ENCODE data around the gene MAD1L1.
A peak's percentile ranks its signal among the peaks of the same experiment; 100 is the strongest.
"Not testable (repeated sequence)": the region's sequence is repeated elsewhere in the genome, so short reads cannot be mapped to it uniquely, and the experiment has no call there.

Gene MAD1L1

GRCh38 chr7:1931951-1932270 is 300.8 kb downstream of the MAD1L1 start:
- DNase-seq = no peak

- DNase-seq = no peak
Observed at GRCh38 chr7:1931256-1931950, 301.3 kb downstream of the MAD1L1 start.

DNA sequence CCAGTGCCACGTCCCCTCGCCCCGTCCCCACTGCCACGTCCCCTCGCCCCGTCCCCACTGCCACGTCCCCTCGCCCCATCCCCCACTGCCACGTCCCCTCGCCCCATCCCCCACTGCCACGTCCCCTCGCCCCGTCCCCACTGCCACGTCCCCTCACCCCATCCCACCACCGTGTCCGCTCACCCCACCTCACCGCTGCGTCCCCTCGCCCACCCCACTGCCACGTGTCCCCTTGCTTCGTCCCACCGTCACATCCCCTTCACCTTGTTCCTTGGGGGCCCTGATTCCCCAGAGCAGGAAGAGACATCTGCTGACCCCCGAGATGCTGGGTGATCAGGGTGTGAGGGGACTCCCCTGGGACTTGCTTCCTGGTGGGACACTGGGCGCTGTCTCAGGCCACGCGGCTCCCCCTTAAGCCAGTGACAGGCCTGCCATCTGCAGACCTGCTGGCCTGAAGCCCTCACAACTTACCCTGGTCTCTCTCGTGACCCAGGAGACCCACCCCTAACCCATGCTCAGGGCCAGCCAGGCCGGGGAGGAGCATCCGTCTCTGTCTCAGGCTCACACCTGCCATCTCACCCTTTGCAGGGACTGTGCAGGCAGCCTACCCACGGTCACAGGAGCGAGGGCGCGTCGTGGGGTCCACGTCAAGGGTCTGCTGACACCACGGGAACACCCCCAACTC is 302.2 kb downstream of the MAD1L1 start:
- no peak for DNase-seq

GRCh38 chr7:1929349-1929925 is 303.3 kb downstream of the MAD1L1 start:
- not testable (repeated sequence) for DNase-seq

GRCh38 chr7:1928645-1929348 is 303.9 kb downstream of the MAD1L1 start:
- no peak for DNase-seq

DNA sequence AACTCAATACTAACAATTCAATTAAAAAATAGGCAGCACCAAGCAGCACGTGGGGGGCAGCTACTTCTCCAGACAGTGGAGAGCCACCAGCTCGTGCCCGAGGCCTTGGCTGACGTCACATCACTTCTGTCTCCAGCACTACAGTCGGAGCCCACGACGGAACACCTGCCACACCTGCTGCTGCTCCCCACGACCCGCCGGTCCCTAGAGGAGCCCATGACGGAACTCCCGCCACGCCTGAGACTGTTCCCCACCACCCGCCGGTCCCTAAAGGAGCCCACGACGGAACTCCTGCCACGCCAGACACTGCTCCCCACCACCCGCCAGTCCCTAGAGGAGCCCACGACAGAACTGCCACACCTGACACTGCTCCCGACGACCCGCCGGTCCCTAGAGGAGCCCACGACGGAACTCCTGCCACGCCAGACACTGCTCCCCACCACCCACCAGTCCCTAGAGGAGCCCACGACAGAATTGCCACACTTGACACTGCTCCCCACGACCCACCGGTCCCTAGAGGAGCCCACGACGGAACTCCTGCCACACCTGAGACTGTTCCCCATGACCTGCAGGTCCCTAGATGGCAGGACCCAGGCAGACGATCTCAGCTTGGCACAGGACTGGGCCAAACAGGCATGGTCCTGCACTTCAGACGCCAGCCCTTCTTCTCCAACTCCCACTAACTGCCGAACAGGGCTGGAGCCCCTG is 304.7 kb downstream of the MAD1L1 start:
- no peak for DNase-seq

GRCh38 chr7:1926908-1927306 is 305.8 kb downstream of the MAD1L1 start:
- DNase-seq = no peak

GRCh38 chr7:1925973-1926907 is 306.5 kb downstream of the MAD1L1 start:
- no peak for DNase-seq

- DNase-seq = no peak
Observed at GRCh38 chr7:1925349-1925748, 307.4 kb downstream of the MAD1L1 start.

GRCh38 chr7:1924258-1924817 is 308.4 kb downstream of the MAD1L1 start:
- no peak for DNase-seq

GRCh38 chr7:1923409-1924257 is 309.1 kb downstream of the MAD1L1 start:
- DNase-seq = no peak

DNA sequence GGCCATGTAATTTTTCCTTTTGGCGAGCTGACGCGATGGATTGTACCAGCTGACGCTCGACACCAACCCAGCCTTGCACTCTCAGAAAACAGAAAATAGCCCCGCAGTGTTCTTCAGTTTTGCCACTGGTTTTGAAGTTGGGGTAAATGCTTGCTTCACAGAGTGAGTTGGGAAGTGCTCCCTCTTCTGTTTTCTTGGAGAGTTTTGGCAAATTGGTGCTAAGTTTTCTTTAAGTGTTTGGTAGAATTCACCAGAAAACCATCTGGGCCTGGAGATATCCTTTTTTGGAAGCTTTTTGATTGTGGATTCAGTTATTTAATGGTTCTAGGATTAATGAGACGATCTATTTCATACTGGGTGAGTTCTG is 309.9 kb downstream of the MAD1L1 start:
- no peak for DNase-seq

DNA sequence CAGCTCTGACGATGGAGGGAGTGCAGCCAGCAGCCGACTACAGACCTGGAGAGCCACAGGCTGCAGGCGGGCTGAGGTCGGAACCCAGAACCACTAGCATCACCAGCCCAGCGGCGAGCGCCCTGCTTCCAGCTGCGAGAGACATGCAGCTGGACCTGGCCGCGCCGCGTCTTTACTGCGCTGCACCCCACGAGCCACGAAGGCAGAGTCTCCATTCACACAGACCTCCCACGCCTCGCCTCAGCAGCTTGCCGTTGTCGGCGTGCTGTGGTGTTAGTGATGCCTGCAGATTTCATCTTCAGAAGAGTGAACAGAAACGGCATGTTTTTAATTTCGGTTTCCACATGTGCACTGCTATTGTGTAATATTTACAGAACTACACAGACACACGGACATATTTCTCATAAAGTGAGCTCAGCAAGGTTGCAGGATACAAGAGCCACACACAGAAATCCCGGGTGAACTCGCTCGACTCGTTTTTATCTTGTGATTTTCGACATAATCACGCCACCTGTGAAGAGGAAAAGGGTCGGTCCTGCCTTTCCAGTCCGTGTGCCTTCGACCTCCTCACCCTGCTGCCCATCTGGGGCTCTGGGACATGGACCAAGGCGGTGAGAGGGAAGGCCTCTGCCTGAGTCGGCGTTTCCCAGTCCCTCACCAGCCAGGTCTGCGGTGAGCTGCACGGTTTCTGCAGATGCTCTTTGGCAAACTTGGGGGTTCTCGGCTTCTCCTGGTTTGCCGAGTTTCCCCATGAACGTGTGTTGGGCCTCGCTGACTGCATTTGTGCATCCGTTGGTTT is 310.5 kb downstream of the MAD1L1 start:
- DNase-seq = peak; percentile 48

GRCh38 chr7:1920881-1921280 is 311.9 kb downstream of the MAD1L1 start:
- no peak for DNase-seq

- DNase-seq = peak; percentile 41
Observed at GRCh38 chr7:1920266-1920681, 312.5 kb downstream of the MAD1L1 start.

GRCh38 chr7:1919539-1920265 is 313.0 kb downstream of the MAD1L1 start:
- no peak for DNase-seq

GRCh38 chr7:1918881-1919525 is 313.7 kb downstream of the MAD1L1 start:
- no peak for DNase-seq

DNA sequence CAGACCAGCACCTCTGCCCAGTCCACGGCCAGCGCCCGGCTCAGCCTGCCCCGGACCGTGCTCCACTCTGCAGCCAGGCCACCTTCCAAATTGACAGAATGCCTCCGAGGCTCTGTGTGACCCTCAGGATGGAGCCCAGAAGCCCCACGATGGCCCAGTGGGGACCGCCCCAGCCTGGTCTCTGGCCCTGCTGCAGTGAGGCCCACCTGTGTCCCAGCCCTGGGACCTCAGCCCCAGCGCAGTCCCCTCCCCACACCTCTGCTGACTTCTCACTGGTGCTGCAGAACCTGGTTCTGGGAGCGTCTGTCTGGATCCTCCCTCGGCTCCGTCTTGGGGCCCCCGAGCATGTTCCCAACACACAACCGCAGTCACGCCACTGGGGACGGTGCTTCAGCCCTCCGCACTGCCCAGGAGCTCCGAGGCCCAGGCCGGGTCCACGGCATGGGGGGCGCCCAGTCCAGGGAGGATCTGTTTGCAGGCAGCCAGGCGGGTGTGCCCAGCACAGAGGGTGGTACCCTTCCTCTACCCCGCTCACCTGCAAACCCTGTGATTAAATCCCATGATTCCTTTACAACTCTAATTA is 314.6 kb downstream of the MAD1L1 start:
- no peak for DNase-seq

All from activated T-cell treated with anti-CD3 and anti-CD28 coated beads, Interleukin-2, amount 50 U/mL, for 1 hour (primary cell).